HG02884 (cell line): ENCODE results near the gene PIP4K2B.
A peak's percentile ranks its signal among the peaks of the same experiment; 100 is the strongest.
"Not testable (repeated sequence)": the region's sequence is repeated elsewhere in the genome, so short reads cannot be mapped to it uniquely, and the experiment has no call there.

Source experiments
- ATAC-seq: cut with Tn5 transposase; IDR thresholded peaks from one replicate; pipeline ENCODE4 v1.9.1; 2021; ENCODE audit warnings: mild to moderate bottlenecking, moderate library complexity; ENCODE audit not compliant: unreplicated experiment

The PIP4K2B gene

DNA sequence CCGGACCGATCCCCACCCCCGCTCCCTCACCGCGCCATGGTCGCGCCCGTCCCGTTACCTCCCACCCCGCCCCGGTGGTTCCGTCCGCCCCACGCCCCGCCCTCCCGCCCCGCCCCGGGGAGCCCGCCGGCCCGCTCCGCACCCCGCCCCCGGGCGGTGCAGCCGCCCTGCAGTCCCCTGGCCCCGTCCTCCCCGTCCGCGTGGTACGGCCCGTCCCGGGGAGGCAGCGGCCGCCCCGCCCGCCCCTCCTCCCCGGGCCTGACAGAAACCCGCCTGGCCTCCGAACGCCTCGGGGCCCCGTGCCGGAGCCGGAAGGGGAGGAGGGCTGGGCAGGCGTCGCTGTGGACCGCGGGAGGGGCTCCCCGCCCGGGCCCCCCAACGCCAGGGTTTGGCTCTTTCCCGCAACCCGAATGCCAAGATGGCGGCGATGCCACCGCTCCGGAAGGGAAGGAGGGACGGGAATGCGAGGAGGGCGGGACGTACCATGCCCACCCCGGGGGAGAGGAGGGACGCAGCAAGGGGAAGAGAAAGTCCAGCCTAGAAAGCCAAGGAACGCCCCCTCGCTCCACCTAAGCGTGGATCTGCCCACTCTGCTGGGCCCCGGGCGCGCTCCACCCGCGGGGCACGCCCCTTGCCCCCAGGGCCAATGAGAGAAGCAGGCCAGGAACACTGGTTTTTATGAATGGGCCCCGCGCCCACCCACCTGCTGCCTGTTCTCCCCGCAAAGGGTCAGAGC, at the start of gene PIP4K2B:
Gene PIP4K2B, minus strand, starts transcription at position 56 of the 736 bp plus-strand sequence. CDS start 132 bp downstream, outside the sequence.
- ATAC-seq, result peak; percentile 68

DNA sequence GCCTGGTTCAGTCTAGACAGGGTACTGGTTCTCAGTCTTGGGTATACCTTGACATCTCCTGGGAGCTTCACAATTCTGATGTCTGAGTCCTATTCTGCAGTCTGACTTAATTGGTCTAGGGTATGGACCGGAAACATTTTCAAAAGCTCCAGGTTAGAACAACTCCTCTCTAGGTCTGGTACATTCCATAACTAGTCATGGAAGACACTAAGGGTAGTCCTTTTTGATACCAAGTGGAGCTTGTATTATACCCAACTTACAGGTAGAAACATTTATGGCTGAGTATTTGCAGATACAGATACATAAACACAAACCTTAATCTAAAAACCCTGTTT, 49.2 kb upstream of the PIP4K2B start:
- no peak for ATAC-seq

GRCh38 chr17:38844261-38844757, 45.0 kb upstream of the PIP4K2B start:
- ATAC-seq, result no peak

GRCh38 chr17:38825762-38826247, 26.4 kb upstream of the PIP4K2B start:
- no peak for ATAC-seq

DNA sequence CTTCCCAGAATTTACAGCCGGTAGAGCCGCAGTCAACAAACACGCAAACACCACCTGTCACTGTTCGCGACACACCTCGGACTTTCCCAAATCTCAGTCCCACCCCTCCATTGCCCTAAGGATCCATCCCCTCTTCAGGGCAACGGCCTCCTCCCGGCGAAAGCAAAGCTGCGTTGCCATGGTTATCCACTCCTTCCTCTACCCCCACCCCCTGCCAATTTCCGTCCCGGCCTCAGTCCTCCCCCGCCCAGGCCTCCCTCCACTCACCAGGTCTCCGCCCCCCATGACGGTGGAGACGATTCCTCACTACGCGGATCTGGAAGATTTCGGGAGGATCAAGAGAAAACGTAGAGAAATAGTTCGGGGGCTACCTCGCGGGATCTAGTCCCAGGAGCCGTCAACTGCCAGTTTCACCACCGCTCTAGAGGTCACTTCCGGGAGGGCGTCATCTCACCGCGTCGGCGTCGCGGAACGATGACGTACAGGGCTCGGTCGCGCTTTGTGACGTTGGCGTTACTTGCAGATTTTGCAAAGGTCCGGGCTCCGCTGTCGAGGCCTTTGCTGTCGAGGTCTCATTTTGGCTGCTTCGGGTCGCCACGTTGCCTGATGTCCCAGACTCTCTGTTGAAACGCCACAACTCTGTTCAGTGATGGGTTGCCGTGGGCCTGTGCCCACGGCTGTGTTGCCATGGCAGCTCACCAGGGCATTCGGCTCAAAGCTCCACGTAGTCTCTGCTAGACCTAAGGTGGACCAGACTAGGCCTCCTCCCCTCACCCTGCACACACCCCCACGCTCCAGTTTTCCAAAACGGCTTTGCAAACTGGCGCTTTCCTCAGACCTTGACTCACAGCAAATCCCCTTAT, 25.8 kb upstream of the PIP4K2B start, which contains the start of gene CWC25:
Gene CWC25, minus strand, starts transcription at position 423 of the 863 bp plus-strand sequence. Its CDS starts 138 bp downstream, at position 285.
- peak; percentile 73 for ATAC-seq

GRCh38 chr17:38815576-38816193, 16.3 kb upstream of the PIP4K2B start:
- ATAC-seq, result no peak

- ATAC-seq, result no peak
These were observed 10.5 kb upstream of the PIP4K2B start for GRCh38 chr17:38809828-38810227.

DNA sequence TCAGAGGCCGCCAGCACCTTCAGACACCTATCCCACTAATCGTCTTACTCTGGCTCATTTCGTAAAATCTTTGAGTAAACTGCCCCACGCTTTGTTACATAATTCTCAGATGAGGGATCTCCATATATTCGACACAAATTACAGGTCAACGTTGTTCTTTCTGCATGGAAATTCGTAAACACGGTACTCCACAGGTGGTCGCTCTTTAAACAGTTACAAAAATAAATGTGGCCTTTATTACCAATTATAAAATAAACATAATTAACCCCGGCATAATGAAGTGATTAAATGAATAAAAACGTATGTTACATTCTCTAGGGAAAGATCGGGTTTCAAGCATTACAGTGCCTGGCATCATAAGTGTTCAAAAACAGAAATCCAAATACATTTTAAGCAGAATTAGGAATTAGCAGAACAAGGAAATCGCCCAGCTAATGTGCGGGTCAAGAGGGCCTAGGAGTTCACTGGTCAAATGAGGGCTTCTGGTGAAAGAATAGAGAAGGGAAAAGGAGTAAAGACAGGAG, 943 bp upstream of the PIP4K2B start:
- no peak for ATAC-seq

- peak; percentile 27 for ATAC-seq
These were observed 499 bp downstream of the PIP4K2B start for GRCh38 chr17:38798614-38799500.

DNA sequence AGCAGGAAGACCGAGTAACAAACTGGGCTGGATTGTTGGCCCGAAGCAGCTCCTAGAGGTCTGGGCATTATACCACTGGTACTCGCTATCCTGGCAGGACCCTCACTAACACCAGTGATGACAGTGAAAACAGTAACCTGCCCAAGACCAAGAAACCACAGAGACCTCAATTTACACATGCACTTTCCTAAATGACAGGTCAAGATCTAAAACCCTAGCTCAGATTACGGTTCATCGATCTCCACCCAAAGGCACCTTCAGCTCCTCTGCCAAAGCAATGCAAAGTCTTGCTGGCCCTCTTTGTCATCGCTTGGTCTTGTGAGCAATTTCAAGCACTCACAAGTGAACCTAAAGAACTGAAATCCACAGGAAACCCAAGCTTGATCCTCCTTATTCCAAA, 1.5 kb downstream of the PIP4K2B start:
- ATAC-seq, result no peak

DNA sequence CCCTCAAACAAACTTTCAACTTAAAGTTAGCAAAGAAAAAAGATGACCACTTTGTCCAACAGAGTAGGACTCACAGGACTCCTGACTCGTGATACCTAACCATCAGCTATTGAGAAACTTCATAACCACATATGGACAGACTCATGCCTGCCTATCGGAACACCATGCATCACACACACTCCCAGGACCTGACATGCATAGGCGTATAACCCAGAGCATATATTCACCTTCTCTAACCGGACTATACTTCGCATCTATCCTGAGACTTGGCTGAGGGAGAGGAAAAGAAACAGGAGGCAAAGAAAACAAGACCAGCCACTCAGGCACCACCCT, 2.2 kb downstream of the PIP4K2B start:
- ATAC-seq, result no peak

DNA sequence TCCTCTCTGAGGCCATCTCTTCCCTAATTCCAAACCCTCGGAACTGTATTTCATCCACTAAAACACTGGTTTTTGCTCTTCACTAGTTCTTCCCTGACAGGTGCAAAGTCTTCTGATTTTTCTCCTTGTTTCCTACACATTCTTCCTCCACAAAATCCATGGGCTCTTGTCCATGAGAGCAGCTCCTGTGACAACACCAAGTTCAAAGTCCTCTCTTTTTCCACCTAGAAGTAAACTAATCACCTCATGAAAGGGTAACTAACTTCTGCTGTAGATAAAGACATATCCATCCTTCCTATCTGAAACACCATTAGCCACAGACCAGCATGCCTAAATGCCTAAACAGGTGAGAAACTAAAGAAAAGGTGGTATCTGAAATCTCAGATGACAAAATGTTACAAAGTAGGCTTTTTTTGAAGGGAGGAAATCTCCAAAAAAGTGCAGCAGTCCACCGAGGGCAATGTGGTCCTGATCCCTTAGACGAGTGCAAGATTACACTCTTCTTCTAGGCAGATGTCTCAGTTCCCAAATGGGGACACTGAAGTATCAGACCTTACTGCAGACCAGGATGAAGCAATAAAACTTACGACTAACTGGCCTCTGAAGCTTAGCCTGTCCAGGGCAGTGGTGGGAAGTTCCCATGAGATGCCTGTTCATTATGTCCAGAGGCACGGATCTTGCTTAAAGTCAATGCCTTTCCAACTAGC, 2.8 kb downstream of the PIP4K2B start:
- ATAC-seq, result no peak

- ATAC-seq, result no peak
These were observed 5.1 kb downstream of the PIP4K2B start for GRCh38 chr17:38794221-38794620.

GRCh38 chr17:38791162-38791561, 8.2 kb downstream of the PIP4K2B start:
- no peak for ATAC-seq

GRCh38 chr17:38790148-38790707, 9.1 kb downstream of the PIP4K2B start:
- not testable (repeated sequence) for ATAC-seq

GRCh38 chr17:38789185-38789584, 10.2 kb downstream of the PIP4K2B start:
- ATAC-seq, result no peak

- not testable (repeated sequence) for ATAC-seq
These were observed 11.4 kb downstream of the PIP4K2B start for GRCh38 chr17:38787999-38788398.

GRCh38 chr17:38786372-38786771, 13.0 kb downstream of the PIP4K2B start:
- no peak for ATAC-seq

DNA sequence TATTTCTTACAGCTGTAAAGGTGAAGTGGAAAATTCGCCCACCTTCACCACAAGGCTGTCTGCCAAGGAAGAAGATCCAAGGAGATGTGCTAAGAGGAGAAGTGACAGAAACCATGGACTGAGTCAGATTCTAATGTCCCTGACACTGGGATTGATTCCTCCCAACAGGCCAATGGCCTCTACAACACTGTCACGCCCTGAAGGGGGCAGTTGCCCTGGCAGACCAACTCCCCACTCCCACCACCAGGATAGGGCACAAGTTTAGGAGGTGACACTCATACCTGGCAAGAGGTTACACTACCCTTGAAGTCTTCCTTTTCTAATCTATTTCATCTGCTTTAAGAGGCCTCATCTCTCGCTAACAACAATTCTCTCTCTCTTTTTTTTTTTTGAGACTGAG, 16.1 kb downstream of the PIP4K2B start:
- no peak for ATAC-seq
